GM21619 (cell line): ENCODE measurements around the gene OS9.

Experiments used
- ATAC-seq: cut with Tn5 transposase; IDR thresholded peaks from one replicate; pipeline ENCODE4 v1.9.1; 2021; ENCODE audit not compliant: unreplicated experiment

OS9 gene

GRCh38 chr12:57750561-57751431 lies 56.9 kb downstream of the OS9 start:
- ATAC-seq: no peak

- no peak for ATAC-seq
These were observed 57.5 kb downstream of the OS9 start for GRCh38 chr12:57751432-57751787.

- peak; percentile 69 for ATAC-seq
These were observed 58.1 kb downstream of the OS9 start, which contains the start of gene CDK4 for GRCh38 chr12:57751788-57752667. TSS of gene CDK4 (minus strand) at chr12:57752310. CDS start at chr12:57751717, 593 bp downstream.

- no peak for ATAC-seq
These were observed 58.7 kb downstream of the OS9 start for GRCh38 chr12:57752668-57753000.

GRCh38 chr12:57753756-57754337 lies 59.9 kb downstream of the OS9 start:
- no peak for ATAC-seq

GRCh38 chr12:57754411-57755193 lies 60.7 kb downstream of the OS9 start, which contains the start of gene MARCHF9:
TSS of gene MARCHF9 (plus strand) at chr12:57755103. CDS start at chr12:57755529, 426 bp downstream.
- peak; percentile 34 for ATAC-seq

GRCh38 chr12:57755194-57755453 lies 61.2 kb downstream of the OS9 start:
- no peak for ATAC-seq

- ATAC-seq: no peak
These were observed 61.8 kb downstream of the OS9 start for GRCh38 chr12:57755454-57756372.

GRCh38 chr12:57756406-57757341 lies 62.7 kb downstream of the OS9 start:
- ATAC-seq: no peak

GRCh38 chr12:57757771-57758170 lies 63.8 kb downstream of the OS9 start:
- no peak for ATAC-seq

- ATAC-seq: no peak
These were observed 64.8 kb downstream of the OS9 start for GRCh38 chr12:57758552-57759359.

GRCh38 chr12:57759360-57759980 lies 65.5 kb downstream of the OS9 start:
- no peak for ATAC-seq

GRCh38 chr12:57760347-57760982 lies 66.5 kb downstream of the OS9 start:
- no peak for ATAC-seq

- no peak for ATAC-seq
These were observed 67.6 kb downstream of the OS9 start for GRCh38 chr12:57761391-57761998.

GRCh38 chr12:57762463-57762862 lies 68.5 kb downstream of the OS9 start:
- no peak for ATAC-seq

GRCh38 chr12:57763881-57764661 lies 70.1 kb downstream of the OS9 start:
- no peak for ATAC-seq
